GM12801 (cell line): ENCODE results near the gene KREMEN1.

ENCODE experiments used
- TF ChIP-seq, protein P1 (sequence below): IDR thresholded peaks from one replicate; pipeline ENCODE4 v1.5.1; 2011; ENCODE audit warnings: control low read depth; ENCODE audit not compliant: insufficient read length; ENCODE audit errors: extremely low read depth

The KREMEN1 gene

DNA sequence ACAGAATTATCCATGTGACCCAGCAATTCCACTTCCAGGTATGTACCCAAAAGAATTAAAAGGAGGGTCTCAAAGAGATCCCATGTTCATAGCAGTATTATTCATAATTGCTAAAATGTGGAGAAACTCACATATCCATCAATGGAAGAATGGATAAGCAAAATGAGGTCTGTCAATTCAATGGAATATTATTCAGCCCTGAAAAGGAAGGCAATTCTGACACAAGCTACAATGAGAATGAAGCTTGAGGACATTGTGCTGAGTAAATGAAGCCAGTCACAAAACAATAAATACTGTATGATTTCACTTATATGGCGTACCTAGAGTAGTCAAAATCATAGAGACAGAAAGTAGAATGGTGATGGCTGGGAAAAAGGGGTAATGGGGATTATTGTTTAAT, 113.5 kb downstream of the KREMEN1 start:
- TF ChIP-seq, protein P1, sequence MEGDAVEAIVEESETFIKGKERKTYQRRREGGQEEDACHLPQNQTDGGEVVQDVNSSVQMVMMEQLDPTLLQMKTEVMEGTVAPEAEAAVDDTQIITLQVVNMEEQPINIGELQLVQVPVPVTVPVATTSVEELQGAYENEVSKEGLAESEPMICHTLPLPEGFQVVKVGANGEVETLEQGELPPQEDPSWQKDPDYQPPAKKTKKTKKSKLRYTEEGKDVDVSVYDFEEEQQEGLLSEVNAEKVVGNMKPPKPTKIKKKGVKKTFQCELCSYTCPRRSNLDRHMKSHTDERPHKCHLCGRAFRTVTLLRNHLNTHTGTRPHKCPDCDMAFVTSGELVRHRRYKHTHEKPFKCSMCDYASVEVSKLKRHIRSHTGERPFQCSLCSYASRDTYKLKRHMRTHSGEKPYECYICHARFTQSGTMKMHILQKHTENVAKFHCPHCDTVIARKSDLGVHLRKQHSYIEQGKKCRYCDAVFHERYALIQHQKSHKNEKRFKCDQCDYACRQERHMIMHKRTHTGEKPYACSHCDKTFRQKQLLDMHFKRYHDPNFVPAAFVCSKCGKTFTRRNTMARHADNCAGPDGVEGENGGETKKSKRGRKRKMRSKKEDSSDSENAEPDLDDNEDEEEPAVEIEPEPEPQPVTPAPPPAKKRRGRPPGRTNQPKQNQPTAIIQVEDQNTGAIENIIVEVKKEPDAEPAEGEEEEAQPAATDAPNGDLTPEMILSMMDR: no peak

DNA sequence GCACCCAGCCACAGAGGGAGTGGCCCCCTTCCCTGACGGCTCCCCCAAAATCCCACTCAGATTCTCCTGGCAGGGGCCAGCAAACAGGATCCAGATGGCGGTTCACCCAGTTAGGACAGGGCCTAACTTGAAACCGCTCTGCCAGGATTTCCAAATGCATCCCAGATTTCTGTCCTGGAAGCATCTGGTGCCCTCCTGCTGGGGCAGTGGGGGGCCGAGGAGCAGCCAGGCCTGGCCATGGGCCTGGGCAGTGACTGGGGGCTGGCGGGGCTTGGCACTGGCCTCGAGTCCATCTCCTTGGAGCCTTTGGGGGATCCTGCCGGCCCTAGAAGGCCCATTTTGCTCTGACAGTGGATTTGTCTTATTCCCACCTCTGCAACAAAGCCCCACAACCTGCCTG, 115.0 kb downstream of the KREMEN1 start:
- TF ChIP-seq, protein P1: no peak

DNA sequence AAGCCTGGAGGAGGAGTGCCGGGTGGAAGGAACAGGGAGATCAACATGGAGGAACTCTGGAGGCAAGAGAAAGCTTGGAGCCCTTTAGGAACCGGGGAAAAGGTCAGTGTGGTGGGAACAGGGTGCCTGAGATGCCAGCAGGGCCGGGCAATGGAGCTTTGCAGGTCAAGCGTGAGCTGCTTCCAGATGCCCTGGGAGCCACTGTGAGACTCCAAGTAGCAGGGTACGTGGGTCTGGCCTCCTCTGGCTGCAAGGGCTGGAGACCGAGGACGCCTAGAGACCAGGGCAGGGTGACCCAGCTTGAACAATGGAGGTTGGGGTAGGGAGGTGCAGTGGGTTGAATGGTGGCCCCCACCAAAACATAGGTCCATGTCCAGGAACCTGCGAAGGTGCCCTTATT, 117.2 kb downstream of the KREMEN1 start:
- TF ChIP-seq, protein P1: no peak

DNA sequence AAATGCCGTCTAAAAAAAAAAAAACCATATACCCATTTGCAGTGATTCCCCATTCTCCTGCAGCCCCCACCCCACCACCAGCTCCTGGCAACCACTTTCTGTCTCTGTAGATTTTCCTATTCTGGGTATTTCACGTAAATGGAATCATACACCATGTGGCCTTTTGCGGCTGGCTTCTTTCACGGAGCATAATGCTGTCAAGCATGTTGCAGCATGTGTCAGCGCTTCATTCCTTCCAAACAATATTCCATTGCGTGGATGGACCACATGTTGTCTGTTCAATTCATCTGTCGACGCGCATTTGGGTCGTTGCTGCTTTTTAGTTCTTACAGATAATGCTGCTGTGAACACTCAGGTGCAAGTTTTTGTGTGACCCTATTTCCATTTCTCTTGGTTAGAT, 118.1 kb downstream of the KREMEN1 start:
- TF ChIP-seq, protein P1: no peak

DNA sequence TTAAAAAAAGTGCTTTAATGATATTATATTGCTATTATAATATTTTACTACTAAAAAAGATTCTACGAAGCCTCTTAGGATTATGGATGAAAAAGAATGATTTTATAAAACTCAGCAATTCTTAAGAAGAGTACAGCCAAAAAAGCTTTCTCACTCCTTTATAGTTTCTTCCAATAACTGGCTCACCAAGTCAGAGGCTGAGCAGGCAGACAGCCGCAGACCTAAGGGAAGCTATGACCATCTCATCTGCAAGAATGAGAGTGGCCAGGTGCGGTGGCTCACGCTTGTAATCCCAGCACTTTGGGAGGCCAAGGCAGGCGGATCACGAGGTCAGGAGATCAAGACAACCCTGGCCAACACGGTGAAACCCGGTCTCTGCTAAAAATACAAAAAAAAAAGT, 120.2 kb downstream of the KREMEN1 start:
- TF ChIP-seq, protein P1: no peak

DNA sequence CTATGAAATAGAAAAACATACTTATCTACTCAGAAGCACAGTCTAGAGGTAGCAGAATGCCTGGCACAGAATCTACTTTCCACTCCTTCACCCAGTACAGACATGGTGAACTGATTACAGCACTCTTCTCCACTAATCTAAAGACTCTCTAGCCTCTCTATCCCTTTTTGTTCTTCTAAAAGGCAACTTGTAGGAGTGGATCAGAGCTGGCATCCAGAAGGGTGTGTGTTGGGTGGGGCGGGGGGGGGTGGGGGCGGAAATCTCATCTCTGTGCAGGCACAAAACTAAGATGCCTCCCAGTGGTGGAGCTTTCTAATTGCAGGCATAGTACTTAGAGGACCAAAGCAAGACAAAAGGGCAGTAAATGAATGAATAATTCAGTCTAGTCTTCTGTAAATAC, 121.3 kb downstream of the KREMEN1 start:
- TF ChIP-seq, protein P1: no peak

DNA sequence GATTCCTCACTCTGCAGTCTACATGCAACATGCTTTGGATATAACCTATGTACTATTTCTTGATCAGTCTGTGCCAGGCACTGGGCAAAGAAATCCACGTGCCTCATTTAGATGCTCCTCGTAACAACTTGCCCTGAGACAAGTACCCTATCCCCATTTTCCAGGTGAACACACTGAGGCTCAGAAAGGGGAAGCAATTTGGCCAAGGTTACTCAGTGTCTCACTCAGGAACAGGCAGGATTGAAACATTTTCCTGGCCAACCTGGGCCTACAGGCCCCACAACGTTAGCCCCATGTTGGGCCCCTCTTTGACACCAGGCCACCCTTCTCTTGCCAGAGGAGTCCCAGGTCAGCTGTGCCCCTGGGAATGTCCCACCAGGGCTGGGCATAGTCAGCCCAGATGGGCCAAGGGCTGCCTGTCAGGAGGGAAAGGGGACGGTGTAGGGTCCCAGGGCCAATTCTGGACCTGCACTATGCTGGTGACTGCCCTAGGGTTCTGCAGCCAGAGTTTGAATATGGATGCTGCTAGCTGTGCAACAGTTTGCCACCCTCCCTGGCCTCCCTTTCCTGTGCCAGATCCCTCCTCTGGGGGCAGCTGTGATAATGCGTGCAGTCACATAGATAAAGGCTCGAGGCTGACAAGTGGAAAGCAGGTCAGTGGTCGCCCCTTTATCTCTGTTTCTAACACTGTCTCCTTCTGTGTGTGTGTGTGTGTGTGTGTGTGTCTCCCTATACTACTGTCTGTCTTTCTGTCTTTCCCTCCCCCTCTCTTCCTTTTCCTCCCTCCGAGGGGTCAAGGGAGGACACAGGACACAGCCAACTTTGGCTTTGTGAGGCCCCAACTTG, 122.5 kb downstream of the KREMEN1 start:
- TF ChIP-seq, protein P1: no peak
